Lower lobe of right lung (tissue), 2 donors: ENCODE data around the gene MTERF4. TPM values are rescaled to one million over a fixed set of nuclear protein-coding genes. Genes with fewer than 3 reads are reported as not detected.

Experiments
- ATAC-seq, 2 donors: fragments of 200-7000 bp; cut with Tn5 transposase; one replicate each; pipeline ENCODE4 v1.9.1; 2020 to 2022; ENCODE audit warnings: mild to moderate bottlenecking in 2 of 2, moderate library complexity in 2 of 2
- DNase-seq: peaks from one replicate; pipeline ENCODE4 v3.0.0-alpha.2; 2020
- H3K27ac ChIP-seq: fragments of 200-600 bp; one replicate; pipeline ENCODE4 v1.8.0; 2022
- H3K27me3 ChIP-seq: fragments of 200-600 bp; one replicate; pipeline ENCODE4 v1.8.0; 2022; ENCODE audit warnings: low read depth
- H3K36me3 ChIP-seq: fragments of 200-600 bp; one replicate; pipeline ENCODE4 v1.8.0; 2022; ENCODE audit warnings: mild to moderate bottlenecking
- H3K4me1 ChIP-seq: fragments of 200-600 bp; one replicate; pipeline ENCODE4 v1.8.0; 2022
- H3K4me3 ChIP-seq: fragments of 200-600 bp; one replicate; pipeline ENCODE4 v1.8.0; 2022; ENCODE audit warnings: mild to moderate bottlenecking
- H3K9me3 ChIP-seq: fragments of 200-600 bp; one replicate; pipeline ENCODE4 v1.8.0; 2022
- CTCF ChIP-seq: fragments of 200-600 bp; IDR thresholded peaks from one replicate; pipeline ENCODE4 v1.8.0; 2022; ENCODE audit warnings: antibody characterized with exemption, mild to moderate bottlenecking
- intact Hi-C: fragments of 100-400 bp; cut with DNase I; formaldehyde crosslinking; loops from one replicate; pipeline ENCODE4 v1.11.0; 2022
- total RNA-seq: library from RNA; stranded (reverse); fragmentation: NEBNext Ultra II Directional; extraction: Animal tissue kit (Norgen Biotek cat#: 25700); gene quantifications from one replicate; pipeline ENCODE4 v1.2.1, GENCODE V29; 2021
- donor health status: DM: no; HTN: yes; CAD: no; lungs with severe emphysema.

The MTERF4 gene
- total RNA-seq, 1 donor from 2014 or later = 32.0 TPM

GRCh38 chr2:241067501-241068135 lies 34.5 kb downstream of the MTERF4 start:
- intact Hi-C loops = no loop called here
- ATAC-seq (no peak), DNase-seq (no peak)

DNA sequence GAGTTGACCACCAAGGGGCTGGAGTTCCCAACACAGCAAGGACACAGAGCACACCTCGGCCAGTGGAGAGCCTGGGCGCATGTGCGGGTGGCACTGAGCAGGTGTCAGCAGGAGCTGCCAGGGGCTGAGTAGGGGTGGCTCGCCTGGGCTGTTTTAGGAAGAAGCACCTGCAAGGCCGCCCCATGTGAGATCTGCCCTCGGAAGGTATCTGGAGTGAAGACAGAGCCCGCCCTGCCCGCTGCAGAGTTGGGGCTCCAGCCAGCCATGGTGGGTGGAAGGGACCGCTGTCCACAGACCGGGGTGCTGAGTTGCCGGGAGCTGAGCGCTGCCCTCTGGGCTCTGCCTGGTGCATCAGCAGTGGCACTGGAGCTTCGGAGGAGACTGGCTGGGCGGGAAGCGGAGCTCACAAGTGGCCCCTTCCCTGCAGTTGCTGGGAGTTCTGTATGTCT lies 35.2 kb downstream of the MTERF4 start:
- ATAC-seq (no peak), DNase-seq (no peak)
- peaks cover 70% of the 10 kb centered on the region for H3K36me3 ChIP-seq
- H3K9me3 ChIP-seq = no peaks in the 10 kb centered on the region
- no peak overlapping the region for H3K4me3 ChIP-seq
- H3K27ac ChIP-seq = no peak overlapping the region
- intact Hi-C loops = no loop called here
- no peaks in the 10 kb centered on the region for H3K27me3 ChIP-seq
- H3K4me1 ChIP-seq = no peaks in the 10 kb centered on the region
- no peak for TF ChIP-seq CTCF

More at GRCh38 chr2:241067501-241068135, 34.5 kb downstream of the MTERF4 start:
- no peak overlapping the region for H3K4me3 ChIP-seq
- no peaks in the 10 kb centered on the region for H3K4me1 ChIP-seq
- peaks cover 77% of the 10 kb centered on the region for H3K36me3 ChIP-seq
- no peaks in the 10 kb centered on the region for H3K27me3 ChIP-seq
- H3K27ac ChIP-seq = no peak overlapping the region
- TF ChIP-seq CTCF = no peak
- no peaks in the 10 kb centered on the region for H3K9me3 ChIP-seq

- H3K4me3 ChIP-seq = no peak overlapping the region
- no peaks in the 10 kb centered on the region for H3K27me3 ChIP-seq
- no peak for TF ChIP-seq CTCF
- no peaks in the 10 kb centered on the region for H3K9me3 ChIP-seq
- intact Hi-C loops = no loop called here
- H3K4me1 ChIP-seq = no peaks in the 10 kb centered on the region
- ATAC-seq = no peak
- H3K36me3 ChIP-seq = peaks cover 65% of the 10 kb centered on the region
- no peak overlapping the region for H3K27ac ChIP-seq
- no peak for DNase-seq
These were observed 35.8 kb downstream of the MTERF4 start for GRCh38 chr2:241066171-241066892.

GRCh38 chr2:241065355-241065803 lies 36.7 kb downstream of the MTERF4 start:
- no peak overlapping the region for H3K27ac ChIP-seq
- TF ChIP-seq CTCF = no peak
- ATAC-seq (no peak), DNase-seq (no peak)
- no peaks in the 10 kb centered on the region for H3K27me3 ChIP-seq
- H3K4me1 ChIP-seq = peaks cover 7% of the 10 kb centered on the region
- no peak overlapping the region for H3K4me3 ChIP-seq
- no peaks in the 10 kb centered on the region for H3K9me3 ChIP-seq
- intact Hi-C loops = no loop called here
- peaks cover 55% of the 10 kb centered on the region for H3K36me3 ChIP-seq

DNA sequence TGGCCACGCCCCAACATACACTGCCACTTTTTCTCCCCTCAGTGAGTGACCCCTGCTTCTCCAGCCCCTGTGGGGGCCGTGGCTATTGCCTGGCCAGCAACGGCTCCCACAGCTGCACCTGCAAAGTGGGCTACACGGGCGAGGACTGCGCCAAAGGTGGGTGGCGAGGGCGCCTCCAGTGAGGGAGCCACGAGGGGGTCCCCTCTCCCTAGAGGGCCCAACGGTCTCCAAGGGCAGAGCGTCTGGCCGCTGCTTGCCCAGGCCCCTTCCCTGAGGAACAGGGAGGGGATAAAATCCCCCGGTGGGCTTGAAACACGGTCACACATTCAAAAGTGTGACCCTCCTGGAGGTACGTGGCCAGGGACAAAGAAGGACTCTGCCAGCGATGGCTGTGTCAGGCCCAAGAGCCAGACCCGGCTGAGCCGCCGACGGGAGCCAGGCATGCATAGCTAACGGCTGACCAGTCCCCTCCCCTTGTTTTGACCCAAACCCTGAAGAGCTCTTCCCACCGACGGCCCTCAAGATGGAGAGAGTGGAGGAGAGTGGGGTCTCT lies 37.2 kb downstream of the MTERF4 start:
- Histone ChIP-seq H3K27ac (no peak overlapping the region), H3K27me3 (no peaks in the 10 kb centered on the region), H3K36me3 (peaks cover 50% of the 10 kb centered on the region), H3K4me3 (no peak overlapping the region), H3K9me3 (no peaks in the 10 kb centered on the region), H3K4me1 (peaks cover 7% of the 10 kb centered on the region)
- ATAC-seq (no peak), DNase-seq (no peak)
- intact Hi-C loops = no loop called here
- no peak for TF ChIP-seq CTCF
